Activated effector memory CD4-positive, alpha-beta T cell treated with Interleukin-2 at 50 U/mL for 16 hours (primary cell): ENCODE measurements around the gene FAIM.
"Not testable (repeated sequence)": the region's sequence is repeated elsewhere in the genome, so short reads cannot be mapped to it uniquely, and the experiment has no call there.

Experiments
- DNase-seq: peaks from one replicate; pipeline ENCODE4 v3.0.0-alpha.2; 2020

FAIM gene

GRCh38 chr3:138604106-138604595, 4.4 kb upstream of the FAIM start:
- DNase-seq: not testable (repeated sequence)

- DNase-seq: no peak
Measured at GRCh38 chr3:138609898-138610266, 1.3 kb downstream of the FAIM start.

- DNase-seq: no peak
Measured at GRCh38 chr3:138615462-138615861, 6.9 kb downstream of the FAIM start.

- DNase-seq: no peak
Measured at GRCh38 chr3:138620431-138620830, 11.9 kb downstream of the FAIM start.

- no peak for DNase-seq
Measured at GRCh38 chr3:138624518-138624917, 15.9 kb downstream of the FAIM start.

GRCh38 chr3:138625707-138626365, 17.3 kb downstream of the FAIM start:
- DNase-seq: no peak

- no peak for DNase-seq
Measured at GRCh38 chr3:138629526-138629925, 21.0 kb downstream of the FAIM start.

GRCh38 chr3:138638641-138639040, 30.1 kb downstream of the FAIM start:
- DNase-seq: no peak

- DNase-seq: no peak
Measured at GRCh38 chr3:138640537-138640936, 32.0 kb downstream of the FAIM start.

- no peak for DNase-seq
Measured at GRCh38 chr3:138642226-138642926, 33.8 kb downstream of the FAIM start.

GRCh38 chr3:138642927-138643253, 34.3 kb downstream of the FAIM start:
- no peak for DNase-seq

GRCh38 chr3:138646008-138646407, 37.4 kb downstream of the FAIM start:
- DNase-seq: no peak

- no peak for DNase-seq
Measured at GRCh38 chr3:138646513-138646912, 37.9 kb downstream of the FAIM start.

- DNase-seq: no peak
Measured at GRCh38 chr3:138649134-138649533, 40.6 kb downstream of the FAIM start.

GRCh38 chr3:138653567-138653966, 45.0 kb downstream of the FAIM start:
- DNase-seq: no peak

GRCh38 chr3:138657508-138657907, 48.9 kb downstream of the FAIM start:
- DNase-seq: no peak

- DNase-seq: no peak
Measured at GRCh38 chr3:138668107-138668506, 59.5 kb downstream of the FAIM start.

- no peak for DNase-seq
Measured at GRCh38 chr3:138670407-138670806, 61.8 kb downstream of the FAIM start.

- DNase-seq: no peak
Measured at GRCh38 chr3:138673641-138674530, 65.3 kb downstream of the FAIM start.

- no peak for DNase-seq
Measured at GRCh38 chr3:138675393-138675792, 66.8 kb downstream of the FAIM start.

GRCh38 chr3:138678086-138678485, 69.5 kb downstream of the FAIM start:
- DNase-seq: no peak

- no peak for DNase-seq
Measured at GRCh38 chr3:138678874-138679392, 70.4 kb downstream of the FAIM start.

- not testable (repeated sequence) for DNase-seq
Measured at GRCh38 chr3:138680974-138681373, 72.4 kb downstream of the FAIM start.
